ENCODE measurements around the gene UBQLN2.
A peak's percentile ranks its signal among the peaks of the same experiment; 100 is the strongest.

Gene UBQLN2

DNA sequence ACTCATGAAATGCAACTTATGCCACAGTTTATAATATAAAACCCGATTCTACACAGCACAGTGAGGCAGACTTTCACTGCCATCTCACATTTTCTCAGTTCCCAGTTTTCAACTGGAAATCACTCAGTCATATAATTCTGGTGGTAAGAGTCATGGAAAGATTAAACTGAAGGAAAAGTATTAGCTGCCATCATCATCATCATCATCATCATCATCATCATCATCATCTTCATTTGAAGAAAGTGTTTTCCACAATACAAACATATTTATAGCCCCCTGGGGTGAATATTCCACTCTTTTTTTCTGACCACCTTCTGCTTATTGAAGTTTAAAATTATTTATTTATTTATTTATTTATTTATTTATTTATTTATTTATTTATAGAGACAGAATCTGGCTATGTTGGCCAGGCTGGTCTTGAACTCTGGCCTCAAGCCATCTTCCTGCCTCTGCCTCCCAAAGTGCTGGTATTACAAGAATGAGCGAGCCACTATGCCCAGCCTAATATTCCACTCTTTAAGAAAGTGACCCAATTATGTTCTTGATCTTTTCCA, 6.0 kb upstream of the UBQLN2 start:
- H4K20me1 ChIP-seq (ENCODE audit: insufficient read depth, low read length), result no peaks in the 10 kb centered on the region

DNA sequence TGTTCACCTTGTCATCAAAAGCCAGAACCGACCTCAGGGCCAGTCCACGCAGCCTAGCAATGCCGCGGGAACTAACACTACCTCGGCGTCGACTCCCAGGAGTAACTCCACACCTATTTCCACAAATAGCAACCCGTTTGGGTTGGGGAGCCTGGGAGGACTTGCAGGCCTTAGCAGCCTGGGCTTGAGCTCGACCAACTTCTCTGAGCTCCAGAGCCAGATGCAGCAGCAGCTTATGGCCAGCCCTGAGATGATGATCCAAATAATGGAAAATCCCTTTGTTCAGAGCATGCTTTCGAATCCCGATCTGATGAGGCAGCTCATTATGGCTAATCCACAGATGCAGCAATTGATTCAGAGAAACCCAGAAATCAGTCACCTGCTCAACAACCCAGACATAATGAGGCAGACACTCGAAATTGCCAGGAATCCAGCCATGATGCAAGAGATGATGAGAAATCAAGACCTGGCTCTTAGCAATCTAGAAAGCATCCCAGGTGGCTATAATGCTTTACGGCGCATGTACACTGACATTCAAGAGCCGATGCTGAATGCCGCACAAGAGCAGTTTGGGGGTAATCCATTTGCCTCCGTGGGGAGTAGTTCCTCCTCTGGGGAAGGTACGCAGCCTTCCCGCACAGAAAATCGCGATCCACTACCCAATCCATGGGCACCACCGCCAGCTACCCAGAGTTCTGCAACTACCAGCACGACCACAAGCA, 898 bp downstream of the UBQLN2 start:
- peak overlapping the region; percentile 45; the same call in 1 of the 2 replicates for H2AFZ ChIP-seq (ENCODE audit: low read length)
- peaks cover 56% of the 10 kb centered on the region for H3K79me2 ChIP-seq (ENCODE audit: low read length)

More for the DNA sequence above, 6.0 kb upstream of the UBQLN2 start:
- H3K9ac ChIP-seq (ENCODE audit: low read length), result no peak overlapping the region
- no peak overlapping the region for H3K4me2 ChIP-seq (ENCODE audit: low read depth, low read length)
- TF ChIP-seq EZH2 (optimal IDR thresholded peaks at IDR 0.05; ENCODE audit: low read depth, low read length) (no peak), EZH2phosphoT487 (IDR thresholded peaks at IDR 0.05; ENCODE audit: low read length) (no peak)
- TF ChIP-seq, protein P1, sequence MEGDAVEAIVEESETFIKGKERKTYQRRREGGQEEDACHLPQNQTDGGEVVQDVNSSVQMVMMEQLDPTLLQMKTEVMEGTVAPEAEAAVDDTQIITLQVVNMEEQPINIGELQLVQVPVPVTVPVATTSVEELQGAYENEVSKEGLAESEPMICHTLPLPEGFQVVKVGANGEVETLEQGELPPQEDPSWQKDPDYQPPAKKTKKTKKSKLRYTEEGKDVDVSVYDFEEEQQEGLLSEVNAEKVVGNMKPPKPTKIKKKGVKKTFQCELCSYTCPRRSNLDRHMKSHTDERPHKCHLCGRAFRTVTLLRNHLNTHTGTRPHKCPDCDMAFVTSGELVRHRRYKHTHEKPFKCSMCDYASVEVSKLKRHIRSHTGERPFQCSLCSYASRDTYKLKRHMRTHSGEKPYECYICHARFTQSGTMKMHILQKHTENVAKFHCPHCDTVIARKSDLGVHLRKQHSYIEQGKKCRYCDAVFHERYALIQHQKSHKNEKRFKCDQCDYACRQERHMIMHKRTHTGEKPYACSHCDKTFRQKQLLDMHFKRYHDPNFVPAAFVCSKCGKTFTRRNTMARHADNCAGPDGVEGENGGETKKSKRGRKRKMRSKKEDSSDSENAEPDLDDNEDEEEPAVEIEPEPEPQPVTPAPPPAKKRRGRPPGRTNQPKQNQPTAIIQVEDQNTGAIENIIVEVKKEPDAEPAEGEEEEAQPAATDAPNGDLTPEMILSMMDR (IDR thresholded peaks at IDR 0.05; ENCODE audit: low read length), result no peak
- H3K4me1 ChIP-seq (ENCODE audit: low read length), result no peaks in the 10 kb centered on the region
- no peak overlapping the region for H2AFZ ChIP-seq (ENCODE audit: low read length)
- no peak overlapping the region for H3K27ac ChIP-seq (ENCODE audit: low read length)
- no peaks in the 10 kb centered on the region for H3K27me3 ChIP-seq (replicated peaks; ENCODE audit: insufficient read depth, low read length)
- H3K36me3 ChIP-seq (replicated peaks; ENCODE audit: insufficient read depth, low read length), result no peaks in the 10 kb centered on the region
- H3K4me3 ChIP-seq (ENCODE audit: low read length), result no peak overlapping the region
- DNase-seq, result no peak
- no peaks in the 10 kb centered on the region for H3K79me2 ChIP-seq (ENCODE audit: low read length)
- H3F3A ChIP-seq (ENCODE audit: insufficient read depth, low read length), result no peaks in the 10 kb centered on the region
- H3K9me3 ChIP-seq (replicated peaks; ENCODE audit: insufficient read depth, low read length), result no peaks in the 10 kb centered on the region
- H3K9me2 ChIP-seq (replicated peaks; ENCODE audit: insufficient read depth, low read length), result no peaks in the 10 kb centered on the region

DNA sequence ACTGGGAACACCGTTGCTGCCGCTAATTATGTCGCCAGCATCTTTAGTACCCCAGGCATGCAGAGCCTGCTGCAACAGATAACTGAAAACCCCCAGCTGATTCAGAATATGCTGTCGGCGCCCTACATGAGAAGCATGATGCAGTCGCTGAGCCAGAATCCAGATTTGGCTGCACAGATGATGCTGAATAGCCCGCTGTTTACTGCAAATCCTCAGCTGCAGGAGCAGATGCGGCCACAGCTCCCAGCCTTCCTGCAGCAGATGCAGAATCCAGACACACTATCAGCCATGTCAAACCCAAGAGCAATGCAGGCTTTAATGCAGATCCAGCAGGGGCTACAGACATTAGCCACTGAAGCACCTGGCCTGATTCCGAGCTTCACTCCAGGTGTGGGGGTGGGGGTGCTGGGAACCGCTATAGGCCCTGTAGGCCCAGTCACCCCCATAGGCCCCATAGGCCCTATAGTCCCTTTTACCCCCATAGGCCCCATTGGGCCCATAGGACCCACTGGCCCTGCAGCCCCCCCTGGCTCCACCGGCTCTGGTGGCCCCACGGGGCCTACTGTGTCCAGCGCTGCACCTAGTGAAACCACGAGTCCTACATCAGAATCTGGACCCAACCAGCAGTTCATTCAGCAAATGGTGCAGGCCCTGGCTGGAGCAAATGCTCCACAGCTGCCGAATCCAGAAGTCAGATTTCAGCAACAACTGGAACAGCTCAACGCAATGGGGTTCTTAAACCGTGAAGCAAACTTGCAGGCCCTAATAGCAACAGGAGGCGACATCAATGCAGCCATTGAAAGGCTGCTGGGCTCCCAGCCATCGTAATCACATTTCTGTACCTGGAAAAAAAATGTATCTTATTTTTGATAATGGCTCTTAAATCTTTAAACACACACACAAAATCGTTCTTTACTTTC, 1.8 kb downstream of the UBQLN2 start:
- Histone ChIP-seq H3K4me2 (ENCODE audit: low read depth, low read length) (peak overlapping the region; percentile 55), H3K4me1 (ENCODE audit: low read length) (0 out of 2 replicates have a peak, but pooled peaks cover 4% of the 10 kb centered on the region), H3K27ac (ENCODE audit: low read length) (peak overlapping the region; percentile 89; the same call in 1 of the 2 replicates), H3K36me3 (replicated peaks; ENCODE audit: insufficient read depth, low read length) (no peaks in the 10 kb centered on the region), H3K4me3 (ENCODE audit: low read length) (peak overlapping the region; percentile 89), H4K20me1 (ENCODE audit: insufficient read depth, low read length) (peaks cover 3% of the 10 kb centered on the region; the same call in 1 of the 2 replicates), H2AFZ (ENCODE audit: low read length) (no peak overlapping the region), H3K79me2 (ENCODE audit: low read length) (peaks cover 61% of the 10 kb centered on the region), H3K9me2 (replicated peaks; ENCODE audit: insufficient read depth, low read length) (no peaks in the 10 kb centered on the region), H3K27me3 (replicated peaks; ENCODE audit: insufficient read depth, low read length) (no peaks in the 10 kb centered on the region), H3K9ac (ENCODE audit: low read length) (peak overlapping the region; percentile 87; the same call in 1 of the 2 replicates), H3F3A (ENCODE audit: insufficient read depth, low read length) (0 out of 2 replicates have a peak, but pooled peaks cover 12% of the 10 kb centered on the region), H3K9me3 (replicated peaks; ENCODE audit: insufficient read depth, low read length) (no peaks in the 10 kb centered on the region)
- TF ChIP-seq EZH2 (optimal IDR thresholded peaks at IDR 0.05; ENCODE audit: low read depth, low read length) (no peak), EZH2phosphoT487 (IDR thresholded peaks at IDR 0.05; ENCODE audit: low read length) (no peak)
- TF ChIP-seq, protein P1 (IDR thresholded peaks at IDR 0.05; ENCODE audit: low read length), result no peak
- DNase-seq, result peak; percentile 9

More for the DNA sequence above, 898 bp downstream of the UBQLN2 start:
- Histone ChIP-seq H3K36me3 (replicated peaks; ENCODE audit: insufficient read depth, low read length) (no peaks in the 10 kb centered on the region), H3K4me2 (ENCODE audit: low read depth, low read length) (peak overlapping the region; percentile 55), H3K9ac (ENCODE audit: low read length) (peak overlapping the region; percentile 87), H3K27ac (ENCODE audit: low read length) (peak overlapping the region; percentile 89), H3K27me3 (replicated peaks; ENCODE audit: insufficient read depth, low read length) (no peaks in the 10 kb centered on the region), H3K4me3 (ENCODE audit: low read length) (peak overlapping the region; percentile 89), H3K9me3 (replicated peaks; ENCODE audit: insufficient read depth, low read length) (no peaks in the 10 kb centered on the region), H3F3A (ENCODE audit: insufficient read depth, low read length) (0 out of 2 replicates have a peak, but pooled peaks cover 12% of the 10 kb centered on the region), H3K4me1 (ENCODE audit: low read length) (no peaks in the 10 kb centered on the region), H4K20me1 (ENCODE audit: insufficient read depth, low read length) (peaks cover 3% of the 10 kb centered on the region; the same call in 1 of the 2 replicates), H3K9me2 (replicated peaks; ENCODE audit: insufficient read depth, low read length) (no peaks in the 10 kb centered on the region)
- TF ChIP-seq, protein P1 (IDR thresholded peaks at IDR 0.05; ENCODE audit: low read length), result no peak
- TF ChIP-seq EZH2 (optimal IDR thresholded peaks at IDR 0.05; ENCODE audit: low read depth, low read length) (no peak), EZH2phosphoT487 (IDR thresholded peaks at IDR 0.05; ENCODE audit: low read length) (no peak)
- peak; percentile 22 for DNase-seq
